Ovary (tissue), 3 donors: Measurements from ENCODE around the gene GCSAML.

Source experiments
- CTCF ChIP-seq, 3 donors: fragments of 450-650 bp in 2 of 3; fragments of 200-600 bp in 1 of 3; IDR thresholded peaks; one replicate each; pipeline versions ENCODE4 v1.5.1 to v1.8.0; 2016 to 2022; ENCODE audit warnings: antibody characterized with exemption in 3 of 3, mild to moderate bottlenecking in 1 of 3
- EP300 ChIP-seq: sonication (generic); formaldehyde crosslinking; IDR thresholded peaks from one replicate; pipeline ENCODE4 v1.6.1; 2017; ENCODE audit warnings: antibody characterized with exemption
- POLR2A ChIP-seq: fragments of 450-650 bp; IDR thresholded peaks from one replicate; pipeline ENCODE4 v1.6.1; 2017; ENCODE audit warnings: antibody characterized with exemption, mild to moderate bottlenecking, moderate library complexity
- donor health status: DM: no; HTN: no; CAD: no.

- TF ChIP-seq CTCF (IDR thresholded peaks at IDR 0.05) = no peak
- no peak for TF ChIP-seq POLR2A
- no peak for TF ChIP-seq EP300
Measured at GRCh38 chr1:247574236-247574635, 25.3 kb downstream of the GCSAML start.
